GM18870 (cell line): Measurements from ENCODE around the gene TMEM184C.
A peak's percentile ranks its signal among the peaks of the same experiment; 100 is the strongest.

Experiments
- ATAC-seq: cut with Tn5 transposase; IDR thresholded peaks from one replicate; pipeline ENCODE4 v1.9.1; 2021; ENCODE audit warnings: moderate library complexity; ENCODE audit not compliant: unreplicated experiment

The TMEM184C gene

DNA sequence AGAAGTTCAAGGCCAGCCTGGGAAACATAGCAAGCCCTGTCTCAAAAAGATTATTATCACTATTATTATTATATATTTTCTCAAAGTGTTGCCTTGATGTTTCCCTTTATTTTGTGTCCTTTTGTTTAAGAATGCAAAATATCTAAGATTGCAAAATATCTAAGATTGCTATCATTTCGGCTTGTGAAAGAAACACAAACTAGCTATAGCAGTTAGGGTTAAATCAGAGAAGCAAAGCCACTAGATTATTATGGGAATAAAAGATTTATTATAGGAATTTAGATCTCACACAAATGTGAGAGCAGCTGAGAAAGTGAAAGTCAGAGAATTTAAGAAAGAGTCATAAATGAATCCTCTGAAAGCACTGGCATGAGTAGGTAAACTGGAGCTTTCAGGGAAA lies 18.0 kb upstream of the TMEM184C start:
- ATAC-seq = no peak

DNA sequence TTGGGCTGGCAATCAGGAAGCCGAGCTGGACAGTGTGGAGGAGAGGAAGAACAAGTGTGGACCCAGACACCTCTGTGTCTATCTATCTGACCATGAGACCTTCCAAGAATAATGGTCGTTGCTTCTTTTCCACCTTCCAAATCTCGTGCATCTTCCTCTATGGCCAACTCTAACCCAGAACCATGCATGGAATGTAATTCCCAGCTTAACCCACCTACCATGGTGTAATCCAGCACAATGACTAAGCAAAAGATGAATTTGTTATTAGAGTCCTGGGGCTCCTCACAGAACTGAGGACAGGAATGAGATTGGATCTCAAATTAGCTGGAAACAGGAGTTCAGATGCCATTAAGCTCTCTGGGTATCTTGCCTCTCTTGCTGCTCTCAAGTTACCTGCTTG lies 17.4 kb upstream of the TMEM184C start:
- ATAC-seq = no peak

DNA sequence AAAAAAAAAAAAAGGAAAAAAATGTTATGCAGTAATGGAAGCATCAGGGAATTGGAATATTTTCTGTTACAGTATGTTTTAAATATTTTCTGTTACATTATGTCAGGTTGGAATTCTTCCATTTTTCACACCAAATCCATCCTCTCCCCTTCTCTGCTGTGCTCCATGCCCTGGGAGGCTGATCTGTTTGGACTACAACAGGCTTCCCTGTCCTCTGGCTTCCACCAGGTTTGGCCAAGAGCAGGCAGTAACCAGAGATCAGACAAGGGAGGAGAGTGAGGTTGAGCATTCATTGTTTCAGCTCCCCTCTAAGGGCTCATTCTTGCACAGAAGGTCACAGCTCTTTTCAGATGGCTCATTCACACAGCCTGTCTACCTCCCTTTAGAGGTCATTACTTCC lies 11.7 kb upstream of the TMEM184C start:
- ATAC-seq = no peak

DNA sequence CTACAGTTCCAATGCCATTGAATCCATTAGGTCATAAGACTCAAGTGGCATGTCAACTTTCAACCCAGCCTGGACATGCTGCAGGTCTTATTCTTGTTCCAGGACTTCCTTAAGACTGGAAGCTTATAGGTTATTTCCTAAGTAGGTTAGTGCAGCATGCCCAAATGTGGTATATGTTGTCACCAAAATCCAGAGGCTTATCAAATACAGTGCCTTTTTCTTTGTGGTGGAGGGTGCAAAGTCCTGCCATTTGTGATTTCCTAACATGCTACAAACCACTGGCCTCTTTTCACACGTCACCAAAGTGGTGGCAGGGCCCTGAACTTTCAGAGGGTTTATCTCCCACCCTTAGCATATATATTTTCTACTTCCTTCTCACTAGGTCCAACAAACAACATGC lies 9.7 kb upstream of the TMEM184C start:
- ATAC-seq = no peak

DNA sequence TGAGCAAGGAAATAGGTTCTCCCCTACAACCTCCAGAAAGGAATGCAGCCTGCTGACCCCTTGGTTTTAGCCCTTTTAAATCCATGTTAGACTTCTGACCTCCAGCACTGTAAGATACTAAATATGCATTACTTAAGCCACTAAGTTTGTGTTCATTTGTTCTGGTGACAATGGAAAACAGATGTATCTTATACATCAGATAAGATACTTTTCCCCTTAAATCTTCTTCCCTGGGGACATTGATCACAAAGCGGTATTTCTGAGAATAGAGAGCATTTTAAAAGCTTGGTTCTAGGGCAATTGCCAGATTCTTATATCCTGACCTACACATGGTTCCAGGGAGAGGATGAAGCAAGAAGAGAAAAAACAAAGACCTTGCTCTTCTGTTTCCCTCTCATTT lies 6.5 kb upstream of the TMEM184C start:
- ATAC-seq = no peak

DNA sequence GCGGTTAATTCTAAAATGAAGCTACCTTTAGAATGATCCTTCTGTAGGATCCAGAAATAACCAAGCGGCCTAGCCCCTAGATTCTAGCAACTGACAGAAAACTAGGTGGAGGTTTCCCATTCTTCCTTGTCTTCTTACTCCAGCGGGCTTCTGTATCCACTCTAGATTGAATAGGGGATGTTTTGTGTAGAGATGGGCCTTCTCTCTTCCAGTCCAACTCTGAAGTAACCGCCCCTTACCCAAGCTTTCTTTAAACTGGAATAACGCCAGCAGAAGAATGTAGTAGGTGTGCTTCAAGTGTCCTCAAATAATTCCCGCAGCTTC lies 386 bp upstream of the TMEM184C start:
- ATAC-seq = peak; percentile 9

DNA sequence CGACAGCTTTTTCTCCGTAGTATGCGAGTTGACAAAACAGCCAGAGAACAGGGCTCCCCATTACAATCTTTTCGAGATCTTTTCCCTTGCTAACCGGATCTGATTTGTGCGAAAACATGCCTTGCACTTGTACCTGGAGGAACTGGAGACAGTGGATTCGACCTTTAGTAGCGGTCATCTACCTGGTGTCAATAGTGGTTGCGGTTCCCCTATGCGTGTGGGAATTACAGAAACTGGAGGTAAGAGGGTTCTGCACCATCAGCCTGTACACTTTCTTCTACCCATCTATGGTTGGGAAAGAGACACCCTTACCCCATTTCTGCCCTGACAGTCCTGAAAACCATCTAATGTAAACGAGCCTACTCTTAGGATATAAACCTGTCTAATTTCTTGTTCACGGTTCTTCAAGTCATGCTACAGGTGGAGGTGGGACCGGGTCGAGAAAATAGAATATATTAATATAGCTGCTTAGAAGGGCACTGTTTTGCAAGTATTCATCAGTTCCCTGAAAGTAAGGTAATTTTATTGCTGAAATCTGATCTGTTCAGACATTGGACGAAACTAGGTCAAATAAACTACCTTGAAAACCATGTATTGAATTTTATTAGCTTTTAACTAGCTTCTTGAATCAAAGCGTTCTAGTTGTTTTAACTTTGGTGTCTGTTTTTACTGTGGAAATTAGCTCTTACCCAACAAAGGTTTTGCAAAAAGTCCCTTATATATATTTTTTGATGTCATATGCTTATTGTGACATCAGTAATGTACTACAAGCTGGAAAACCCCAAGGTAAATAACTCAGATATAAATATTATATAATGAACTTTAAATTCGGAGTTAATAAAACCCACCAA lies 869 bp downstream of the TMEM184C start:
- peak; percentile 10 for ATAC-seq

DNA sequence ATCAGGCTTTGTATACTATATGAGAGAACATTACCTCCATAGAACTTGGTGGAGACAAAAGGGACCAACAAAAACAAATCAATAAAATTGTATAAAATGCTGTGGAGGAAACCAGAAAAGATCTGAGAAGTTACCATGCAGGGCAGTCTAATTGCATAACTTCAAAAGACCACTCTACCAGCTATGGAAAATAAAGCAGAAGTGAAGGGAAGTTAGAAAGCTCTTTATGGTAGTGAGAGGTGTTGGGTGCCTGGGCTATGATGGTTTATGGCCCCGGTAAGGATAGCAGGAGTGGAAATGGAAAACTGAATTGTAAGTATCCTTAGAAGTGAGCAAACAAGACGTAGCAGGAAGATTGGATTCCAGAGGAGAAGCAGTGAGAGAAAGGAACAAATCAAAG lies 3.1 kb downstream of the TMEM184C start:
- ATAC-seq = no peak

DNA sequence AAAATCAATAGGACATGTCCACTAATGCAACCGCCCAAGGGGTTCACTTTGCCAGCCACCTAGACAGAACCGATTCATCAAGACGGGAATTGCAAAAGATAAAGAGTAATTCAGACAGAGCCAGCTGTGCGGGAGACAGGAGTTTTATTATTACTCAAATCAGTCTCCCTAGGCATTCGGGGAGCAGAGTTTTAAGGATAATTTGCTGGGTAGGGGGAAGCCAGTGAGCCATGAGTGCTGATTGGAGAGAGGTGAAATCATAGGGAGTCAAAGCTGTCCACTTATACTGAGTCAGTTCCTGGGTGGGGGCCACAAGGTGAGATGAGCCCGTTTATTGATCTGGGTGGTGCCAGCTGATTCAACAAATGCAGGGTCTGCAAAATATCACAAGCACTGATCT lies 8.5 kb downstream of the TMEM184C start:
- no peak for ATAC-seq

DNA sequence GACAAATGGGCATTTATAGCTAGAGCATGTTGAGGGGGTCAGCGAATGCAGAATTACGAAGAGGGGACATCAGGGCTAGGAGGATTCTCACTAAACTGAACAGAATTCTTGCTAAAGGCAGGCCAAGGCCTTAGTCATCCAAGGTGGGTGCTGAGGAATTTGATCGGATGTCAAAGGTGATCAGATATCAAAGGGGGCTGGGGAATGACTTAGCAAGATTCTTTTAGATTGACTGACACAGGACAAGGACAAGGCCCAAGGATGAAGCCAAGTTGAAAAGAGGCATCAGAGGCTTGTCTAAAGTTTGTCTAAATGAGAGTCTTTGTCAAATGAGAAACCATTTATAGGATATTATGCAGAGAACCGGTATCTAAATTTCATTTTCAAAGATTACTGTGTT lies 9.7 kb downstream of the TMEM184C start:
- no peak for ATAC-seq

DNA sequence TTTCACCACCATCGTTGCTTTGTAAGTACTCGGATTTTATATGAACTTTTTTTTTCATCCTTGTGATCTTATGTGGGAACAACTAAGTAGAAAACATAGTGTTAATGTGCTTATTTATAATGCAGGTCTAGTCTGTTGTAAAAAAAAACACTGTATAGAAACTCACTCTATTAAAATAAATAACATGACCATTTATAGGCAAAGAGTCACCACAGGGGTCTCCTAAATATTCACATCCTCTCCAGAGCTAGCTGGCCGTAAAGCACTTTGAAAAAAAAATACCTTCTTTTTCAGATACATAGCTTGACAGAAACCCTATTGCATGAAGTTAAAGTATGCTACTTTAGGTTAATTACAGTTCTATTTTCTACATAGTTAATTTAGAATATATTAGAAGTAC lies 11.2 kb downstream of the TMEM184C start:
- no peak for ATAC-seq

DNA sequence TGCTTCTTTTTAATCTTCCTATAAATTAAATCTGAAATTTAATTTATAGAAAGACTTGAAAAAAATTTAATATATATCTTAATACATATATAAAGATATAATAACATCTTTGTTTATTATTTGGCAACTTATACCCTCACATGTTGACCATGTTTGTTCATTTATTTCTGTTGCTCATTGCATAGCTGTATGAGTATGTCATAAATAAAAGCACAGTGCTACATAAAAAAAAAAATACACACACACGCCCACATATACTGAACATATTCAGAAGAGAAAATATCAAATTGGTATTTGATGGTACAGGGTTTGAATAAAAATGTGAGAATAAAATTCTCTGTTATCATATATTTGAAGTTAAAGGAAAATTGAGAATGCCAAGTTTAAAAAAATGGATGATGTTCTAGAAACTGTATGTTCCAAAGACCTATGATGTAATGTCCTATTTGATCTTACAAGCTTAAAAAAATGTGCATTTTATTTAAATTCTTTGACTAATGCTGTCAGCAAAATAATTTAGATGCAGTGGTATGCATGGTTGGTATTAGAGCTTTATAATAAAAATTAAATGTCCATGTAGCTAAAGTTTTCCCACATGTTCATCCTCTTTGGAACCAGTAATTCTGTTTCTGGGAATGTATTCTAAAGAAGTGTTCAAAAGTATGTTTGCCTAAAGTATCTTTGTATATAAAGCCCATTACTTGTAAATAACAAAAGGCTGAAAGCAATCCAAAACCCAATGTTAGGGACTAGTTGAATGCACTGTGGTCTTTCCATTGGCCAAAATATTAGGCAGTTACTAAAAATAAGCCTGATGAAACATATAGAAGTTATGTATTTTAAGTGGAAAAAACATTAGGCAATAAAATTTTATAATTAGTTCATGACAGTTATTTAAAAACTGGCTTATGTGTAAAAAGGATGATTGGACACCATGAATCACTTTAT lies 12.9 kb downstream of the TMEM184C start:
- no peak for ATAC-seq

DNA sequence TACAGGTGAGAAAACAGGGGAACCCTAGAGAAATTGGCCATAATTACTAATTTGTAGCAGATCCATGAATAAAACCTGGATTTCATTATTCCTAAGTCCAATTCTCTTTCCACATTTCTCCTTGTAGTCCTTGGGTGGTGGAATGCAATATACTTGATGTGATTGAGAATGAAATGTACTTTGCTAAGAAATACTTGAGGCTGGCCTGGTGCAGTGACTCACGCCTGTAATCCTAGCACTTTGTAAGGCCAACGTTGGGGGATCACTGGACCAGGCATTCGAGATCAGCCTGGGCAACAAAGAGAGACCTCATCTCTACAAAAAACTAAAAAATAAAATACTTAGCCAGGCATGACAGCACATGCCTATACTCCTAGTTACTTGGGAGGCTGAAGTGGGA lies 15.9 kb downstream of the TMEM184C start:
- no peak for ATAC-seq

DNA sequence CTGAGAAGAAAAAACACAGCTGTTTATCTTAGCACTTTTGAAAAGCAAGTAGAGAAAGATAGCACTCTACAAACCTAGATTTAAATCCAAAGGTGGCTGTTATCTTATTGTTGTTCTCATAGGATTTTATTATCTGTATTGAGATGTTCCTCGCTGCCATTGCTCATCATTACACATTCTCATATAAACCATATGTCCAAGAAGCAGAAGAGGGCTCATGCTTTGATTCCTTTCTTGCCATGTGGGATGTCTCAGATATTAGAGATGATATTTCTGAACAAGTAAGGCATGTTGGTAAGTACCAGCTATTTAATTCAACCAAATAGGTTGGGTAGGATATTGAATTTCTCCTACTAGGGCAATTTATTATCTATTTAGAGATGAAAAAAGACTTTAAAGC lies 16.4 kb downstream of the TMEM184C start:
- no peak for ATAC-seq

DNA sequence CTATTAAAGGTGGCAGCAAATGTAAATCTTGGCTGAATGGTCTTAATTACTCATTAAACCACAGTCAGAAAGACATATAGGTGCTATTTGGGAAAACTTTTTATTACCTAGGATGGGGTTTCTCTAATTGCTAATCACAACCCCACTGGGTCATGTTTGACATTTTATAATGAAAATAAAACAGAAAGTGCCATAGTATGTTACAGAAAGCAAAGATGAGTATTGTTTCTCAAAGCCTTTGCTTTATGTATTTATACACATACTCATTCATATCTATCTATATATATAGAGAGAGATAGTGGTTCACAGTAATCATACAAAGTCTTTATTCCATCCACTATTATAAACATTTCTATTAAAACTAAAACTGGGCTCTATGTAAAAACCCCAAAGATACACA lies 18.2 kb downstream of the TMEM184C start:
- no peak for ATAC-seq

DNA sequence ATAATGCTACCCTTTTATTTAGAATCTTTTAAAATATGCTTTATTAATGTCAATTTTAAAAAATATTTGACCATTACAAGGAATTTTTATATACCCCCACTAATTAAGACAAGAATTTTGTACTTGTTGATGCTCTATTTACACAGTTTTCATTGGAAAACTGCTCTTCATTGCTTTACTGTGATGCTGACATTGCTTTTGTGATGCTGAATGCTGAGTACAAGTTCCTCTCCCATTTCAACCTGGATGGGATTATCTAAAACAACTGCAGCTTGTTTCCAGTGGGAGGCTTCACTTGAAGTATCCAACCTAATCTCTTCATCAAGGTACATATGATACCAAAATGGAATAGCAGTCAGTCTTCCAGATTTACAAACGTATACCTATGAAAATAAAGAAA lies 21.2 kb downstream of the TMEM184C start:
- no peak for ATAC-seq

DNA sequence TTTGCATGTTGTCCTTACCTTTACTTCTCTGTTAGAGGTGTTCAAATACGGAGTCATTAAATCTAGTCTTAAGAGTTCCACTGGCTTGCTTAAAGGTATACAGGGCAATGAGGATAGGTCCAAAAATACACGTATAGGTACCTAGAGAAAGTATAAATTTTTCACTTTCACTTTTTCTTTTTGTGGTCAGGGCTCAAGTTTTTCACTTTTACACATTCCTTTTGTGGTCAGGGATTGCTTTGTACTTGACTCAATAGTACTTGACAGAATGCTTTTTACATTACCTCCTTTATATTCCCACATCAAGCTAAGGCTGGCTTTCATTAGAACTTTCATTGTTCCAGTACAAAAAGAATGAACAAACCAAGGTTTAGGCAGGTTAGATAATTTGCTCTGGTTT lies 21.7 kb downstream of the TMEM184C start:
- ATAC-seq = no peak

DNA sequence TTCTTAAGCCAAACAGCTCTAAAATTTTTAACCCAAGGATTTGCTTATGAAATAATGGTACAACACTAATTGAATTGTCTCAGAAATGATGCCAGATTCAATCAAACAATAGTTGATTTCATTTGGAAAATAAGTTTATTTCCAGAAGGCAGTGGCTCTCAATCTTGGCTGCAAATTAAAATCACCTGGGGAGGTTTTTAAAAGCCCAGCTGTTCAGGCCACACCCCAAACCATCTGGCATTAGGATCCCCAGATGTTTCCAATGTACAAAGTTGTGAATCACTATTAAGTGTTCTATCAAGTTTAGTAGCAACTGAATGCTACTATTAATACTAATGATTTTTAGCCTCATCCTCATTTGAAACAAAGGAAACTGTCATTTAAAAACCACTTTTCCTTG lies 22.2 kb downstream of the TMEM184C start:
- no peak for ATAC-seq

DNA sequence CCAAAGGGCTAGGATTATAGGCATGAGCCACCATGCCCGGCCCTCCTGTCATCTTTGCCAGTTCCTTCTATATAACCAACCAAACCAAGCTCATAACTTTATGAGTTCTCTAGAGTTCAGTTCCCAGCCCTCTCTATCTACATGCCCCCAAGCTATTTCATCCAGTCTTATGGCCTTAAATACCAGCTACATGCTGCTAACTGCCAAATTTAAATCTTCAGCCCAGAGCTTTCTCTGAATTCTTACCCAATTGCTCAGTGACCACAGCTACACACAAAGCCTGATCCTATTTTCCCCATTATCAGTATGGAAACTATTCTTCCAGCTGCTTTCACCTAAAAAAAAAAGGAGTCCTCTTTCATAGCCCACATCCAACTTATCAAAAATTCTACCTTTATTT lies 23.1 kb downstream of the TMEM184C start:
- no peak for ATAC-seq

DNA sequence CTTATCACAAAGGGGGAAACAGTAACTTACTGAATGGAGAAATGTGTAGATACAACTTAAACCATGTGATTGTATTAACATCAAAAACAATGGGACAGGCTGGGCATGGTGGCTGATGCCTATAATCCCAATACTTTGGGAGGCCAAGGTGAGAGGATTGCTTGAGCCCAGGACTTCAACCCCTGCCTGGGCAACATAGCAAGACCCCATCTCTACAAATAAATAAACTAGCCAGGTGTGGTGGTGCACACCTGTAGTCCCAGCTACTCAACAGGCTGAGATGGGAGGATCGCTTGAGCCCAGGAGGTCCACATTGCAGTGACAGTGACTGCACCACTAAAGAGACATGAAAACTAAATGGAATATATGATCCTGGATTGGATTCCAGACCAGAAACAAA lies 26.4 kb downstream of the TMEM184C start:
- ATAC-seq = no peak

DNA sequence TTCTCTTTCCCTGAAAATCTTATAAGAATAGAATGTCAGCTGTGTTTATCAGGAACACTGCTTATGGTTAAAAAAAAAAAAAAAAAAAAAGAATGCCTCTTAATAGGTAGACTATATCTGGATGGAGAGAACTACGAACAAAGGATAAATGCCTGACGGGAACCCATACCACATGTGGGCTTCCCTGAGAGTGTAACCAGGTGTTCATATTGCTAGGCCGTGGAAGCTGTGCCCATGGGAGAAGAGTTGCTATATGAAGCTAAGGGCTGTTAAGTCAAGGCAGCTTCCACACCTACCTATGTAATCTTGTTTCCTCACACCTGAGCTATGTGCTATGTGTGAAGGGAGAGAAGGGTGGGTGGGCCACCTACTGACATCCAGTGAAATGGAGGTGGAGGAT lies 27.3 kb downstream of the TMEM184C start:
- ATAC-seq = no peak

DNA sequence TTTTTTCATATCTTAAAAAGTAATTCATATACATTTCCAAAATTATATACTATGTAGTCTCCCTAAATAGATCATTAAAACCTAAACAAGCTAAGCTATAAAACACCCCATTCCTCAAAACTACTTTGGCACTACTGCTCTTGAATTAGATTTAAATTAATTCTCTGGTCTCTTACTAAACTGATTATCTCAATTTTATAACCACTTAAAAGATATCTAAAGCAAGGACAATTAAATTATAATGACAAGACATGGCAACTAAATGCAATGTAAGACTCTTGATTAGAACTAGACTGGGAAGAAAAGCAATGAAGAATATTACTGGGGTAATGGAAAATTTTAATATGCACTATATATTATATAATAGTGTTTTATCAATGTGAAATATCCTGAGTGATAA lies 27.9 kb downstream of the TMEM184C start:
- ATAC-seq = no peak
